MV-4-11 (cell line): ENCODE results near the gene DLGAP5.

Source experiments
- DNase-seq: peaks from one replicate; lab custom pipeline; 2025; lab: John Stamatoyannopoulos, UW

DLGAP5 gene

DNA sequence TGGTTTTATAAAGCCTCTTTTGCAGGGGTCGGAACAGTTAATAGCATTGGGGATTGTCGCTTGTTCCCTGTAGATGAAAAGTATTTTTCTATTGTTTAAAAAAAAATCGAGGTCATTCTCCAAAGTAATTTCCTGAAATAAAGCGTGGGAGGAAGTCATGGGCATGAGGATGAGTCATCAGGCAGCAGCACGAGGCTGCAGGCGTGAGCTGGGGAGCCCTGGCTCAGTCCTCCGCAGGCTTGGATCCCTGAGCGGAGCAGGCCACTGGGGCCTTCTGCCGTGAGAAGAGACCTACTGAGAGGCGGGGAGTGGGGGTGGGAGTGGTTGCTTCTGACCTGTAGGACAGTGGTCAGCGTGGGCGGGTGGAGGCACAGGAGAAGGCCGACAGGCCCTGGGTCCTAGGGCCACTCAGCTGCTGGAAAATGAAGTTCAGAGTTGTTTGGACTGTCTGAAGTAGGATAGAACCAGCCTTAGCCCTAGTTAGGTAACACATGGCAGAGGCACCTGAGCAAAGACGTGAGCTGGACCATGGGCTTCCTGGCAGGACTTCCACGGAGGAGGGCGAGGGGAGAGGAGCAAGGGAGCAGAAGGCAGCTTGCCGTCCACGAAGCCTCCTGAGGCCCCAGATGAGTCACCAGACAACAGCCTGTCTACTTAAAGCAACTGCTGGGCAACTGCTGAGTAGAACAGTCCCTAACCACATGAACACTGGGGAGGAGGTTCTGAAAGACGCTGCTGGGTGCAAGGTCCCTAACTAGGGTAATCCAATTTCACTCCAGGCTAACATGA is 83.4 kb downstream of the DLGAP5 start:
- DNase-seq = peak; percentile 84

DNA sequence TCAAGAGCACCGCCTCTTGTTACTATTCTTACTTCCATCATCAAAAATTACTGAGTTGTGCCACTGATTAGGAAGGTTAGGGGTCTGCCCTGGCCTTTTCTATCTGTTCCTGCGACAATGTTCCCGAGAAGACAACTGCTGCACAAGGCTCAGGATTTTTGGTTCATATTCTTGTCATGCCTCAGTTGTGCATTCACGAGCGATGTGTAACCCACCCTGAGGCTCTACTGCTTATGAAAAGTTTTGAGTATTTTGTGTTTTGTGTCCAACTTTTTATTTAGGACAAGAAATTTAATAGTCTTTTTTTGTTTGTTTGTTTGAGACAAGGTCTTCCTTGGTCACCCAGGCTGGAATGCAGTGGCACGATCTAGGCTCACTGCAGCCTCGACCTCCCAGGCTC is 85.4 kb downstream of the DLGAP5 start:
- DNase-seq = no peak

DNA sequence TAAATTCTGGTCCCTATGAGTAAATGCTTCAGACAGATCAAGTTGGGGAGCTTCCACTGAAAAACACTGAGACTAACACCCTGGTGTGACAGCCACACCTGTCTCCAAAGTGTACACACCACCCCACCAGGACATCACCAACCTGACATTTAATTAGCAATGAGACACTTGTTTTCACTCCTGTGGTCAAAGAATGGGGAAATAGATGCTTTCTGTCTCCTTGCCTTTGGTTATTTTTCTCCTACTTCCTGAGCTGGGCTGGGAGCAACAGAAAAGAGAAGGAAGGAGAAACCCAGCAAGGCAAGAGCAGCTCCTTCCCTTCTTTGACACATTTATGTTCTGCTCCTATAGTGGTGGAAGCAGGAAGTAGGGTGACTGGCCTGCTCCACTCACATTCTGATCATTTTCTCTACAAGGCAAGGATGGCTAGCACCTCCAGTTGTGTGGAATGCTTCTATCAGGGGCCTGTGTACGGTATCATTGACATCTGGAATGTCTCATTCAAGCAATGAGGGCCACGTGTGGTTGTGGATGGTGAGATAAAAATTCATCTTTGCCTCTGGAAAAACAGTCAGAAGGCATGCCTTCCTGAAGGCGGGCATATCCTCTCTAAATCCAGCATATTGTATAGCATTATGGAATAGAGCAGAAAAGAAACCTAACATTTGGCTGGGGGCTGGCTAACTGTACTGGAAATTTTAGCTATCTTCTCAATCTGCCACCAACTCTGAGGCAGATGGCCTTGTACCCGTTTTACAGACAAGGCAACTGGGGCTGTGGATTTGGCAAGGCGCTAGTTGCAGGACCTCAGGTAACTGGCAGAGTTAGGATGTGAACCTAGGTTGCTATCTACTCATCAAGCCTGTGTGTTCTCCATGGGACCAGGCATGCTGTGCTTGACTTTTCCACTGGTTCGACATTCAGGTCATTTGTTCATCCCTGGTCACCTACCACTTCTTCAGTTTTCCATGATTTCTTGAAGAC is 87.1 kb downstream of the DLGAP5 start:
- DNase-seq = peak; percentile 92

DNA sequence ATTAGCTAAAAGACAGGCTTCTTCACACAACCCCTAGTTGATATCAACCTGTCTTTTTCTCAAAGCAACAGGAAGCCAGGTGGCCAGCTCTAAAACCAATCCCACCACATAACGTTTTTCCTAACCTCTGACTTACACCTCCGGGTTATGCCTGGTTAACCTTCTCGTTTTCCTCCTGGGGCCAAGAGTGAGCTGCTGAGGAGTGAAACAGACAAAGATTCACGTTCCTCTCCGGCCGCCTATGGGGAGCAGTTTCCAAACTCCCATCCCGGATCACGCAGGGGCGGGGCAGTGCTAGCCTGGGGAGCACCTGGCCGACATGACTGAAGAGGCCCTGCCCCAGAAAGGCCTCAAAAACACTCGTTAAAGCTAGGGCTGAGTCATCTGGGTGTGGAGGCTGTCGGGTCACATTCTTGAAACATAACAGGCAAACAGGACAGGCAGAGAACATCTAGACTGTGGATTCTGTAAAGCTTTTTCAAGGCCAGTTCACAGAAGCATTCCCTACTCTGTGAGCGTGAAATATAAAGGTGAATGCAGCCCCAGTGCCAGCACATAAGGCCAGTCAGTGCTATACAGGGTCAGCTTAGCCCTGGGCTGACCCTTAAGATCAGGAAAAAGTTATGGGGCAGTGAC is 88.3 kb downstream of the DLGAP5 start:
- peak; percentile 48 for DNase-seq

DNA sequence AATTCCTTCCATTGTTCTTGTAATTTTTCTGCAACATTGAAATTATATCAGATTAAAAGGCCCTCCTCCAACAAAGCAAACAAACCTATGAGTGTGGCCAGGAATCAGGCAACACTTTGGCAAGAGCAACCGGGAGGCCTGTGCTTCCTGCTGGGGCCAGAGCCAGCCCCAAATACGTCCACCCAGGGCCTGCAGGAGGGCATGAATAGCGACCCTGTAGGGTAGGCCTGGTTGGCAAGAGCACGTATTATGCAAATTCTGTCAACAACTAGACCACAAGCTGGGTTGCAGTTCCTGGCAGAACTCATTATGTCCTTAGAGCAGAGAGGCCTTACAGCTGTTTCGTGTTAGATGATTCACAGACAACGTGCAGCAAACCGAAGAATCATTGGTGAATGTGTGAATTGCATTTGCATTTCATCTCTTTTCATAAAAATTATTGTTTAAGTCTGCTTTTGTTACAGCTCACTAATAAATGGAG is 89.2 kb downstream of the DLGAP5 start:
- DNase-seq = peak; percentile 89

DNA sequence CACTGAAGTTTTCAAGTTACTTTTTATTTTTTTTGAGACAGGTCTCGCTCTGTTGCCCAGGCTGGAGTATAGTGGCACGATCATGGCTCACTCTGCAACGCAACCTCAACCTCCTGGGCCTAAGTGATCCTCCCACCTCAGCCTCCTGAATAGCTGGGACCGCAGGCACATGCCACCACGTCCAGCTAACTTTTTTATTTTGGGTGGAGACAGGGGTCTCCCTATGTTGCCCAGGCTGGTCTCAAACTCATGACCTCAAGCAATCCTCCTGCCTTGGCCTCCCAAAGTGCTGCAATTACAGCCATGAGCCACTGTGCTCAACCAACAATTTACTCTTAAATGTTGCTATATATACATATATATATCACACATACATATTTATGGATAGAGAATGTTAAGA is 89.7 kb downstream of the DLGAP5 start:
- DNase-seq = no peak

DNA sequence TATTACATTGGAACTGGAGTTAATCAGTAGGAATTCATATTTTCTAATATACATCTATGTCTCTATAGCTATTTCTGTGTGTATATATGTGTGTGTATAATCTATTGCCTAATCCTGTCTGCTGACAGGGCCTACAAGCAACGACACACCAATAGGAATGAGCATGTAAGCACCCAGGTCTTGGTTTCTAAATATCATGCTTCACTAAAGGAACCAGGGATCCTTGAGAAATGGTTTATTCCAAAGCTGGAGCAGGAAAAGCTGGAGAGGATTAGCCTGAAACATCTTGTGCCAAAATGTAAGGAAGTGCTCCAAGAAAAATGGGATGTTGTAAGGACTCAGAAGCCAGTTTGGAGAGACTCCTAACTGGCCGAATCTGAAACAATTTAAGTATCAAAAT is 91.6 kb downstream of the DLGAP5 start:
- no peak for DNase-seq

DNA sequence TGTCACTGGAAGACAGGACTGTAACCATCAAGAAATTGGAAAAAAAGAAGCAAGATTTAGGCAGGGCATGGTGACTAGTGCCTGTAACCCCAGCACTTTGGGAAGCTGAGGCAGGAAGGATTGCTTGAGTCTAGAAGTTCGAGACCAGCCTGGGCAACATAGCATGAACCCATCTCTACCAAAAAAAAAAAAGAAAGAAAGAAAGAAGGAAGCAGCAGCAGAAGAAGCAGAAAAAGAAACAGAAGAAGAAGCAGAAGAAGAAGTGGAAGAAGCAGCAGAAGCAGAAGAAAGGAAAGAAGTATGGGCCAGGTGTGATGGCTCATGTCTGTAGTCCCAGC is 92.9 kb downstream of the DLGAP5 start:
- DNase-seq = no peak
